PC-3 (cell line): ENCODE measurements around the gene RPS3. TPM values are rescaled to one million over a fixed set of nuclear protein-coding genes. Genes with fewer than 3 reads are reported as not detected.
A peak's percentile ranks its signal among the peaks of the same experiment; 100 is the strongest.

Experiments used
- ATAC-seq: fragments of 200-7000 bp; cut with Tn5 transposase; 2 replicates; pipeline ENCODE4 v1.9.1; 2020; ENCODE audit warnings: mild to moderate bottlenecking, moderate library complexity
- Bru-seq: library from RNA; stranded (reverse); fragments of 400-500 nt; gene quantifications from one replicate; lab custom pipeline; 2021; lab: Mats Ljungman, UMichigan
- BruChase-seq, 2 experiments: library from RNA; stranded (reverse); fragments of 400-500 nt; gene quantifications; one replicate each; lab custom pipeline; 2021; lab: Mats Ljungman, UMichigan
- BruUV-seq: library from RNA; stranded (reverse); fragments of 400-500 nt; replicated peaks from 2 replicates; lab custom pipeline; 2021; lab: Mats Ljungman, UMichigan
- CTCF ChIA-PET: fragments of 300-600 bp; sonication (Branson Sonifier 250); formaldehyde crosslinking; loops from one replicate; lab custom pipeline; 2022; ENCODE audit warnings: antibody characterized with exemption; lab: Charles Lee
- POLR2A ChIA-PET: fragments of 300-600 bp; sonication (Branson Sonifier 250); formaldehyde crosslinking; loops from one replicate; lab custom pipeline; 2022; ENCODE audit warnings: antibody characterized with exemption; ENCODE audit not compliant: unreplicated experiment; lab: Charles Lee
- DNase-seq: peaks from one replicate; pipeline ENCODE4 v3.0.0-alpha.2; 2015
- H2AFZ ChIP-seq: fragments of 300-600 bp; sonication (generic); 2 replicates; pipeline ENCODE4 v1.6.0; 2016; ENCODE audit warnings: antibody characterized with exemption, low read length
- H3F3A ChIP-seq: fragments of 300-600 bp; sonication (generic); one replicate; pipeline ENCODE4 v1.6.0; 2017; ENCODE audit warnings: antibody characterized with exemption, low read length, control low read depth, mild to moderate bottlenecking; ENCODE audit not compliant: unreplicated experiment
- H3K27ac ChIP-seq: fragments of 300-600 bp; sonication (generic); 2 replicates; pipeline ENCODE4 v1.5.1; 2016; ENCODE audit warnings: mild to moderate bottlenecking, low read length
- H3K27me3 ChIP-seq: fragments of 300-600 bp; sonication (generic); 2 replicates; pipeline ENCODE4 v1.6.1; 2016; ENCODE audit warnings: low read length, mixed read lengths
- H3K36me3 ChIP-seq: fragments of 300-600 bp; sonication (generic); 2 replicates; pipeline ENCODE4 v1.6.1; 2016; ENCODE audit warnings: low read depth, mixed run types, low read length, mixed read lengths
- H3K4me1 ChIP-seq: fragments of 300-600 bp; sonication (generic); 2 replicates; pipeline ENCODE4 v1.5.1; 2016; ENCODE audit warnings: low read length; ENCODE audit not compliant: insufficient read depth
- H3K4me2 ChIP-seq: fragments of 300-600 bp; sonication (generic); 2 replicates; pipeline ENCODE4 v1.6.0; 2016; ENCODE audit warnings: low read length
- H3K4me3 ChIP-seq: fragments of 300-600 bp; sonication (generic); 2 replicates; pipeline ENCODE4 v1.5.1; 2016; ENCODE audit warnings: mild to moderate bottlenecking, low read length, mixed read lengths
- H3K79me2 ChIP-seq: fragments of 300-600 bp; sonication (generic); 2 replicates; pipeline ENCODE4 v1.6.1; 2017; ENCODE audit warnings: low read length, mixed read lengths
- H3K9ac ChIP-seq: fragments of 300-600 bp; sonication (generic); 2 replicates; pipeline ENCODE4 v1.6.0; 2016; ENCODE audit warnings: mild to moderate bottlenecking, low read length
- H3K9me2 ChIP-seq: fragments of 300-600 bp; sonication (generic); replicated peaks from 2 replicates; pipeline ENCODE4 v1.6.1; 2016; ENCODE audit warnings: mixed run types, low read length, mixed read lengths
- H3K9me3 ChIP-seq: fragments of 300-600 bp; sonication (generic); 2 replicates; pipeline ENCODE4 v1.6.1; 2016; ENCODE audit warnings: low read length, mixed read lengths
- H4K20me1 ChIP-seq: fragments of 300-600 bp; sonication (generic); 2 replicates; pipeline ENCODE4 v1.6.1; 2016; ENCODE audit warnings: low read length, mixed read lengths
- CTCF ChIP-seq: fragments of 300-600 bp; sonication (generic); conservative IDR thresholded peaks from 2 replicates; pipeline ENCODE4 v1.5.1; 2017; ENCODE audit warnings: antibody characterized with exemption, low read depth, mild to moderate bottlenecking, low read length
- EZH2 ChIP-seq: fragments of 300-600 bp; sonication (generic); IDR thresholded peaks from one replicate; pipeline ENCODE4 v1.6.1; 2017; ENCODE audit warnings: antibody characterized with exemption, mild to moderate bottlenecking, low read length; ENCODE audit not compliant: unreplicated experiment
- EZH2phosphoT487 ChIP-seq: fragments of 300-600 bp; sonication (generic); IDR thresholded peaks from 2 replicates; pipeline ENCODE4 v1.6.1; 2018; ENCODE audit warnings: mild to moderate bottlenecking, antibody characterized with exemption, low read length, borderline replicate concordance
- intact Hi-C: fragments of 100-400 bp; cut with micrococcal nuclease; formaldehyde crosslinking; loops from 2 replicates; pipeline ENCODE4 v1.9.0; 2023
- long read RNA-seq: library from polyadenylated mRNA; unstranded; transcript quantifications from one replicate; pipeline ENCODE4 v2.0.0, GENCODE V29; 2021; ENCODE audit not compliant: unreplicated experiment
- total RNA-seq: library from RNA; depleted of rRNA; stranded (reverse); fragments of >200 nt; gene quantifications from 2 replicates; pipeline ENCODE4 v1.2.3, GENCODE V29; 2014; rRNA removed

The RPS3 gene
- total RNA-seq (1,739 and 2,018 TPM in 2 replicates), Bru-seq, nascent RNA (percentile 98 among the genes with signal in this experiment), BruChase-seq, experiment 1, labeled RNA remaining after a 6-hour chase (percentile 95 among the genes with signal in this experiment), BruChase-seq, experiment 2, labeled RNA remaining after a 2-hour chase (percentile 97 among the genes with signal in this experiment)
- long read RNA-seq, transcript RPS3-203 (6 exons, 866 nt), result minor isoform, 5 of 1,489 reads
- long read RNA-seq, transcript RPS3-202 (6 exons, 903 nt), result minor isoform, 5 of 1,489 reads
- long read RNA-seq, transcript RPS3-209 (7 exons, 1,306 nt), result minor isoform, 50 of 1,489 reads
- long read RNA-seq, transcript RPS3-217 (7 exons, 2,097 nt), result major isoform, 1,201 of 1,489 reads
- long read RNA-seq, partial matches to known transcripts, result 216 of 1,489 reads
- long read RNA-seq, other reads (novel, unspliced or antisense), result 9 of 1,489 reads

- no peaks in the 10 kb centered on the region for H3K9me2 ChIP-seq
- peak within 1 kb of the TSS; percentile 96 for H3K9ac ChIP-seq
- ChIA-PET CTCF (interaction anchor here (1.0 to 1.3 kb wide), 2 partner anchors 11 to 195 kb away, joined by 3 to 6 read pairs; no protein-coding TSS in a partner anchor), POLR2A (no interaction called here)
- peak within 1 kb of the TSS; percentile 89 for H3K4me2 ChIP-seq
- no peaks in the 10 kb centered on the region for H3K27me3 ChIP-seq
- DNase-seq, result peak; percentile 96
- H3K4me3 ChIP-seq, result peak within 1 kb of the TSS; percentile 90
- H3K79me2 ChIP-seq, result peaks cover 53% of the 10 kb centered on the region
- H3K9me3 ChIP-seq, result no peaks in the 10 kb centered on the region
- TF ChIP-seq EZH2phosphoT487, result no peak
- TF ChIP-seq CTCF, result peak; percentile 51
- intact Hi-C loops, result no loop called here
- peaks cover 48% of the 10 kb centered on the region for H3K36me3 ChIP-seq
- peak; percentile 93 for ATAC-seq
- H4K20me1 ChIP-seq, result peaks cover 48% of the 10 kb centered on the region
- TSS peak; percentile 53 for BruUV-seq
- H2AFZ ChIP-seq, result peak within 1 kb of the TSS; percentile 50; the same call in 1 of the 2 replicates
- H3K4me1 ChIP-seq, result peaks cover 36% of the 10 kb centered on the region
- peak within 1 kb of the TSS; percentile 55 for H3K27ac ChIP-seq
- peaks cover 15% of the 10 kb centered on the region for H3F3A ChIP-seq
Observed at GRCh38 chr11:75399344-75400145, at the start of gene RPS3. Gene RPS3, plus strand, starts transcription at chr11:75399518. Its CDS starts 30 bp downstream, at chr11:75399548.

GRCh38 chr11:75349521-75350116 lies 49.7 kb upstream of the RPS3 start:
- no peak overlapping the region for H3K4me3 ChIP-seq

More at GRCh38 chr11:75349521-75350116, 49.7 kb upstream of the RPS3 start:
- intact Hi-C loops, result no loop called here
- Histone ChIP-seq H3K27ac (no peak overlapping the region), H3K4me1 (peaks cover 24% of the 10 kb centered on the region), H3K4me2 (no peak overlapping the region), H3K36me3 (no peaks in the 10 kb centered on the region), H3F3A (no peaks in the 10 kb centered on the region), H3K79me2 (no peaks in the 10 kb centered on the region), H3K9me3 (no peaks in the 10 kb centered on the region), H3K27me3 (no peaks in the 10 kb centered on the region), H3K9ac (no peak overlapping the region), H3K9me2 (no peaks in the 10 kb centered on the region), H4K20me1 (no peaks in the 10 kb centered on the region), H2AFZ (no peak overlapping the region)
- ATAC-seq (no peak), DNase-seq (no peak)
- BruUV-seq, result TSS peak; percentile 34
- POLR2A ChIA-PET, result no interaction called here
- no peak for TF ChIP-seq EZH2phosphoT487
- no peak for TF ChIP-seq EZH2
- TF ChIP-seq CTCF, result no peak
- CTCF ChIA-PET, result interaction anchor here (0.6 kb wide), 1 partner anchor 79 kb away, joined by 8 read pairs; no protein-coding TSS in a partner anchor
